Measurements from ENCODE around the gene HSPB1. TPM values are rescaled to one million over a fixed set of nuclear protein-coding genes. Genes with fewer than 3 reads are reported as not detected.

Gene HSPB1
- polyA plus RNA-seq, 4 donors = 68.3 to 253 (median 111) TPM

GRCh38 chr7:76316984-76317781 lies 14.7 kb downstream of the HSPB1 start:
- Histone ChIP-seq H3K27ac (ENCODE audit: low read depth in 1 of 3, low read length in 2 of 3) (peak overlapping the region; percentile 78 to 99 (median 92)), H3K27me3 (ENCODE audit: control insufficient read depth in 3 of 3, insufficient read depth in 3 of 3, low read length in 3 of 3) (no peaks in the 10 kb centered on the region), H3K4me3 (ENCODE audit: low read depth in 1 of 3, low read length in 3 of 3) (peak overlapping the region in 2 of 3 donors; percentile 46 to 95), H3K4me1 (ENCODE audit: control insufficient read depth in 3 of 3, insufficient read depth in 2 of 3, low read depth in 1 of 3, low read length in 2 of 3) (peaks cover 0 to 13% (median 0%) of the 10 kb centered on the region in 3 donors), H3K9me3 (ENCODE audit: control insufficient read depth in 2 of 2, insufficient read depth in 1 of 2, low read depth in 1 of 2, low read length in 1 of 2) (no peaks in the 10 kb centered on the region), H3K36me3 (ENCODE audit: control insufficient read depth in 3 of 3, insufficient read depth in 2 of 3, low read depth in 1 of 3, low read length in 3 of 3) (peaks cover 0 to 7% (median 0%) of the 10 kb centered on the region in 3 donors)
- FAIRE-seq = no peak
- DNase-seq = no peak
- WGBS, 3 donors = 53 to 56% (median 55%) methylated on average over 13 to 14 of the region's 14 CpGs

DNA sequence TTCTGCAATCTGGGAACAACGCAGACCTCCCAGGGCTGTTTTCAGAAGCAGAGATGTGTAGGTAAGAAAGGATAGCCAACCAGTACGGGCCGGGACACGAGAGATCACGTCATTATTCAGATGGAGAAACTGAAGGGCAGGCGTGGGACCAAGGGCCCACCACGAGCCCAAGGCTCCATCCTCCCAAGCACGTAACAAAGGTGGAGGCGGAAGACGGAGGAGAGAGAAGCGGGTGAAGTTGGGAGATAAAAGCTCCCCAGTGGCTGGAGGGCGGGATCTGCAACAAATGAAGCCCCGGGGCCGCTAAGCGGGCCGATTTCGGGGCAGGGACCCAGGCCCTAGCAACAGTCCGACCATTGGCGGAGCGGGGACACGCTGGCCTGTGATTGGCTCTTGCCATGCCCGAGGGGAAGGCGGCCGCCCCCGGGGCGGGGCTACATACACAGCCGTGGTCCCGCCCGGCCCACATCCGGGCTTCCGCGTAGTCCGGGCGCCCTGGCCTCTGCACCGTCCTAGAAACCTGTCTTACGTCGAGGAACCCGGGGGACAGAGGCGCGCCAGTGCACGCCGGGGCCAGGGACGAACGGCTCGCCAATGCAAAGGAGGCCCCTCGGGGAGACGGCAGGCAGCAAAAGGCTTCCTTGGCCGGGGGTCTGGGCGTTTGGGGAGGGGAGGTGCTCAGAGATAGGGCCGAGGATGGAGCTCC lies 15.5 kb downstream of the HSPB1 start:
- FAIRE-seq = no peak
- Histone ChIP-seq H3K4me1 (ENCODE audit: control insufficient read depth in 3 of 3, insufficient read depth in 2 of 3, low read depth in 1 of 3, low read length in 2 of 3) (peaks cover 0 to 13% (median 0%) of the 10 kb centered on the region in 3 donors), H3K9me3 (ENCODE audit: control insufficient read depth in 2 of 2, insufficient read depth in 1 of 2, low read depth in 1 of 2, low read length in 1 of 2) (no peaks in the 10 kb centered on the region), H3K27me3 (ENCODE audit: control insufficient read depth in 3 of 3, insufficient read depth in 3 of 3, low read length in 3 of 3) (no peaks in the 10 kb centered on the region), H3K4me3 (ENCODE audit: low read depth in 1 of 3, low read length in 3 of 3) (peak overlapping the region; percentile 61 to 95 (median 67)), H3K36me3 (ENCODE audit: control insufficient read depth in 3 of 3, insufficient read depth in 2 of 3, low read depth in 1 of 3, low read length in 3 of 3) (peaks cover 0 to 9% (median 0%) of the 10 kb centered on the region in 3 donors), H3K27ac (ENCODE audit: low read depth in 1 of 3, low read length in 2 of 3) (peak overlapping the region; percentile 92 to 99 (median 94))
- peak; percentile 97 to 98 for DNase-seq
- 0 to 1% (median 0%) methylated on average over 44 to 50 of the region's 50 CpGs for WGBS, 3 donors

GRCh38 chr7:76318488-76319353 lies 16.2 kb downstream of the HSPB1 start:
- WGBS, 3 donors = 3 to 4% (median 4%) methylated on average over 25 of the region's 25 CpGs
- Histone ChIP-seq H3K9me3 (ENCODE audit: control insufficient read depth in 2 of 2, insufficient read depth in 1 of 2, low read depth in 1 of 2, low read length in 1 of 2) (no peaks in the 10 kb centered on the region), H3K27ac (ENCODE audit: low read depth in 1 of 3, low read length in 2 of 3) (peak overlapping the region; percentile 92 to 99 (median 94)), H3K36me3 (ENCODE audit: control insufficient read depth in 3 of 3, insufficient read depth in 2 of 3, low read depth in 1 of 3, low read length in 3 of 3) (peaks cover 0 to 12% (median 0%) of the 10 kb centered on the region in 3 donors), H3K27me3 (ENCODE audit: control insufficient read depth in 3 of 3, insufficient read depth in 3 of 3, low read length in 3 of 3) (no peaks in the 10 kb centered on the region), H3K4me3 (ENCODE audit: low read depth in 1 of 3, low read length in 3 of 3) (peak overlapping the region; percentile 61 to 95 (median 67)), H3K4me1 (ENCODE audit: control insufficient read depth in 3 of 3, insufficient read depth in 2 of 3, low read depth in 1 of 3, low read length in 2 of 3) (peaks cover 0 to 13% (median 0%) of the 10 kb centered on the region in 3 donors)
- FAIRE-seq (no peak), DNase-seq (peak; percentile 91 to 93)

- WGBS, 3 donors = 97 to 98% (median 97%) methylated on average over 11 of the region's 11 CpGs
- Histone ChIP-seq H3K27ac (ENCODE audit: low read depth in 1 of 3, low read length in 2 of 3) (no peak overlapping the region), H3K36me3 (ENCODE audit: control insufficient read depth in 3 of 3, insufficient read depth in 2 of 3, low read depth in 1 of 3, low read length in 3 of 3) (peaks cover 8 to 47% (median 9%) of the 10 kb centered on the region in 3 donors), H3K9me3 (ENCODE audit: control insufficient read depth in 2 of 2, insufficient read depth in 1 of 2, low read depth in 1 of 2, low read length in 1 of 2) (no peaks in the 10 kb centered on the region), H3K4me1 (ENCODE audit: control insufficient read depth in 3 of 3, insufficient read depth in 2 of 3, low read depth in 1 of 3, low read length in 2 of 3) (no peaks in the 10 kb centered on the region), H3K4me3 (ENCODE audit: low read depth in 1 of 3, low read length in 3 of 3) (no peak overlapping the region), H3K27me3 (ENCODE audit: control insufficient read depth in 3 of 3, insufficient read depth in 3 of 3, low read length in 3 of 3) (no peaks in the 10 kb centered on the region)
- FAIRE-seq (no peak), DNase-seq (no peak)
Observed at GRCh38 chr7:76325092-76325491, 22.6 kb downstream of the HSPB1 start.

GRCh38 chr7:76325811-76326210 lies 23.3 kb downstream of the HSPB1 start:
- Histone ChIP-seq H3K9me3 (ENCODE audit: control insufficient read depth in 2 of 2, insufficient read depth in 1 of 2, low read depth in 1 of 2, low read length in 1 of 2) (no peaks in the 10 kb centered on the region), H3K4me1 (ENCODE audit: control insufficient read depth in 3 of 3, insufficient read depth in 2 of 3, low read depth in 1 of 3, low read length in 2 of 3) (no peaks in the 10 kb centered on the region), H3K4me3 (ENCODE audit: low read depth in 1 of 3, low read length in 3 of 3) (no peak overlapping the region), H3K36me3 (ENCODE audit: control insufficient read depth in 3 of 3, insufficient read depth in 2 of 3, low read depth in 1 of 3, low read length in 3 of 3) (peaks cover 8 to 49% (median 9%) of the 10 kb centered on the region in 3 donors), H3K27ac (ENCODE audit: low read depth in 1 of 3, low read length in 2 of 3) (no peak overlapping the region), H3K27me3 (ENCODE audit: control insufficient read depth in 3 of 3, insufficient read depth in 3 of 3, low read length in 3 of 3) (no peaks in the 10 kb centered on the region)
- 86 to 90% (median 89%) methylated on average over 5 of the region's 5 CpGs for WGBS, 3 donors
- FAIRE-seq (no peak), DNase-seq (no peak)

DNA sequence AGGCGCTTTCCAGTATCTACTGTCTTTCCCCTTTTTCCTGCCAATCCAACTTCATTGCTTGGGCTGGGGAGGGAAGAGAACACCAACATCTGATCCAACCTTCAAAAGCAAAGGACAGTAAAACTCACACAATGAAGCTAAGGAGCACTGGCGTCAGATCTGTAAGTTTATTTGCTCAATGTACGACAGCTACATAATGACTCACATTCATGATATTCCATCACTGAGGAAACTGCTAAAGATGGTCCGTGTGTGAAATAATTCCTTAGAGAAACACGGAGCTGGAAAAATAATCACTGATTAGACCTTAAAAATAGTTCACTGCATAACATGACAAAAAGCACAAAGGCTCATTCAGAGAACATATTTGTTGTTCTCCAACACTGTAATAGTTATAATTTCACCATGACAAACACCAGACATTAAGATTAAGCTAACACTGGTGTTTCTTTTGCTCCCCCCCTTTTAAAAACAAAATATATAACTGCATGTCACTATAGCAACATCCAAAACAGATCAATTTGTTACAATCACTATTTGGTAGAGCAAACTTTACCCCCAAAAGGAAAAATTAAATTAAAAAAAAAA lies 24.3 kb downstream of the HSPB1 start:
- WGBS, 3 donors = 73 to 81% (median 74%) methylated on average over 5 of the region's 5 CpGs
- Histone ChIP-seq H3K9me3 (ENCODE audit: control insufficient read depth in 2 of 2, insufficient read depth in 1 of 2, low read depth in 1 of 2, low read length in 1 of 2) (no peaks in the 10 kb centered on the region), H3K27ac (ENCODE audit: low read depth in 1 of 3, low read length in 2 of 3) (no peak overlapping the region), H3K4me3 (ENCODE audit: low read depth in 1 of 3, low read length in 3 of 3) (no peak overlapping the region), H3K27me3 (ENCODE audit: control insufficient read depth in 3 of 3, insufficient read depth in 3 of 3, low read length in 3 of 3) (no peaks in the 10 kb centered on the region), H3K4me1 (ENCODE audit: control insufficient read depth in 3 of 3, insufficient read depth in 2 of 3, low read depth in 1 of 3, low read length in 2 of 3) (no peaks in the 10 kb centered on the region), H3K36me3 (ENCODE audit: control insufficient read depth in 3 of 3, insufficient read depth in 2 of 3, low read depth in 1 of 3, low read length in 3 of 3) (peaks cover 8 to 49% (median 9%) of the 10 kb centered on the region in 3 donors)
- DNase-seq = no peak
- FAIRE-seq = no peak

- WGBS, 3 donors = 53 to 62% (median 59%) methylated on average over 7 of the region's 7 CpGs
- no peak overlapping the region for H3K27ac ChIP-seq (ENCODE audit: low read depth in 1 of 3, low read length in 2 of 3)
- peaks cover 8 to 48% (median 9%) of the 10 kb centered on the region in 3 donors for H3K36me3 ChIP-seq (ENCODE audit: control insufficient read depth in 3 of 3, insufficient read depth in 2 of 3, low read depth in 1 of 3, low read length in 3 of 3)
- H3K9me3 ChIP-seq (ENCODE audit: control insufficient read depth in 2 of 2, insufficient read depth in 1 of 2, low read depth in 1 of 2, low read length in 1 of 2) = no peaks in the 10 kb centered on the region
- no peak for FAIRE-seq
- peaks cover 0 to 2% (median 0%) of the 10 kb centered on the region in 3 donors for H3K4me1 ChIP-seq (ENCODE audit: control insufficient read depth in 3 of 3, insufficient read depth in 2 of 3, low read depth in 1 of 3, low read length in 2 of 3)
- DNase-seq = no peak
- no peaks in the 10 kb centered on the region for H3K27me3 ChIP-seq (ENCODE audit: control insufficient read depth in 3 of 3, insufficient read depth in 3 of 3, low read length in 3 of 3)
- H3K4me3 ChIP-seq (ENCODE audit: low read depth in 1 of 3, low read length in 3 of 3) = no peak overlapping the region
Observed at GRCh38 chr7:76327610-76328009, 25.1 kb downstream of the HSPB1 start.

All from small intestine (tissue), 7 donors.